Mucosa of descending colon (tissue), 3 donors: Measurements from ENCODE around the gene SAPCD1. TPM values are rescaled to one million over a fixed set of nuclear protein-coding genes. Genes with fewer than 3 reads are reported as not detected.

ENCODE experiments used
- ATAC-seq: fragments of 200-7000 bp; cut with Tn5 transposase; one replicate; pipeline ENCODE4 v1.9.1; 2020; ENCODE audit warnings: mild to moderate bottlenecking, moderate library complexity
- DNase-seq, 3 donors: peaks; one replicate each; pipeline ENCODE4 v3.0.0-alpha.2; 2020
- H3K36me3 ChIP-seq: fragments of 200-600 bp; one replicate; pipeline ENCODE4 v1.8.0; 2021; ENCODE audit warnings: low read depth, mild to moderate bottlenecking
- H3K4me1 ChIP-seq: fragments of 200-600 bp; one replicate; pipeline ENCODE4 v1.8.0; 2021; ENCODE audit warnings: low read depth, mild to moderate bottlenecking
- H3K4me3 ChIP-seq: fragments of 200-600 bp; one replicate; pipeline ENCODE4 v1.8.0; 2021; ENCODE audit warnings: mild to moderate bottlenecking
- H3K9me3 ChIP-seq: fragments of 200-600 bp; one replicate; pipeline ENCODE4 v1.8.0; 2021; ENCODE audit warnings: mild to moderate bottlenecking
- intact Hi-C, 2 donors: fragments of 100-400 bp; cut with DNase I in 1 of 2; cut with micrococcal nuclease in 1 of 2; formaldehyde crosslinking; loops; one replicate each; pipeline versions ENCODE4 v1.11.0 to v1.11.1; 2022; cut with DNase I, micrococcal nuclease
- total RNA-seq, 3 donors: library from RNA; stranded (reverse); fragmentation: NEBNext Ultra II Directional in 2 of 3; extraction: Animal tissue kit (Norgen Biotek cat#: 25700) in 2 of 3; gene quantifications; one replicate each; pipeline versions ENCODE4 v1.2.1 to v1.2.4, GENCODE V29; 2021 to 2023
- TF ChIP-seq, protein P1 (sequence below): fragments of 200-600 bp; IDR thresholded peaks from one replicate; pipeline ENCODE4 v1.8.0; 2022; ENCODE audit warnings: antibody characterized with exemption, mild to moderate bottlenecking
- donor health status: DM: no; HTN: no; CAD: no; lungs with moderate emphysema.
- donor health status: DM: no; HTN: no; CAD: no.
- donor health status: DM: no; HTN: yes; CAD: no.

The SAPCD1 gene
- total RNA-seq, 3 donors from 2014 or later: 2.5 to 9.6 (median 4.3) TPM

DNA sequence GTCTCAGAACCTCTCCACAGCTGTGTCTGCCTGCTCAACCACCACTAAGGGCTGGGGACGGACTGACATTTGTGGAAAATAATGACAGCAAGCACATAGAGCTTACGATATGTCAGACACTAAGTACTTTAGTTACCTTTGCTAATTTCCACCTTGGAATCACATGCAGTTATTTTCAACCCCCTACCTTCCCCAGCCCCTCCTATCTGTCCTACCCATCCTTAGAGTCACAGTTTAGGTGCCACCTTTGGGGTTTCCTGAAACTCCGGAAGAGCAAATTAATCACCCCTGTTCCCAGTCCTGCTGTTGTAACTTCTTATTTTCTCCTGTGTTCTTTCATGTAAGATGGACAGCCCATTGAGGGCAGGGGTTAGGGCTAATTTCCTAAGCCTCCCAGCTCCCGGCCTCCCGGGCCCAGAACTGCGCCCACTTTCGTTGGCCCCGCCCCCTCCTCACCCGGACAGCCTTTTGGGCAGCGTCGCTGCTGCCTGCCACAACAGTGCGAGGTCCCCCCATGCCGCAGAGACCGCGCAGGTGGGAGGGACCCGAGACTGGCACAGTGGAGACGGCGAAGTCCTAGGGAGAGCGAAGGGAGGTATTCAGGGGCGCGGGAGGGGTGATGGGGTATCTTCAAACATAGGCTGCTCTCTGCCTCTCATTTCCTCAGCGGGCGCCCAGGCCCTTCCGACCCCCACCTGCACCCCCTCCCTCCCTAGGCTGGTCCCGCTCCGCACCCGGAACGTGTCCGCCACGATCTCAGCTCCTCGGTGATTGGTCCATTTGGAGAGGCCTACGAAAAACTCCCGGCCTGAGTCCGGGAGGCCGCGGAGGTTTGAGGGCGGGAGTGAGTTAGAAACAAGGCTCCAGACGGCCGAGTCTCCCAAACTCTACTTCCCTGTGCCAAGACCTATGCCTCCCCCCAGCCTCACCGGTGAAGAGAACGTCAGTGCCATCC is 34.5 kb upstream of the SAPCD1 start:
- H3K36me3 ChIP-seq: peaks cover 7% of the 10 kb centered on the region
- intact Hi-C loops: no loop called here

DNA sequence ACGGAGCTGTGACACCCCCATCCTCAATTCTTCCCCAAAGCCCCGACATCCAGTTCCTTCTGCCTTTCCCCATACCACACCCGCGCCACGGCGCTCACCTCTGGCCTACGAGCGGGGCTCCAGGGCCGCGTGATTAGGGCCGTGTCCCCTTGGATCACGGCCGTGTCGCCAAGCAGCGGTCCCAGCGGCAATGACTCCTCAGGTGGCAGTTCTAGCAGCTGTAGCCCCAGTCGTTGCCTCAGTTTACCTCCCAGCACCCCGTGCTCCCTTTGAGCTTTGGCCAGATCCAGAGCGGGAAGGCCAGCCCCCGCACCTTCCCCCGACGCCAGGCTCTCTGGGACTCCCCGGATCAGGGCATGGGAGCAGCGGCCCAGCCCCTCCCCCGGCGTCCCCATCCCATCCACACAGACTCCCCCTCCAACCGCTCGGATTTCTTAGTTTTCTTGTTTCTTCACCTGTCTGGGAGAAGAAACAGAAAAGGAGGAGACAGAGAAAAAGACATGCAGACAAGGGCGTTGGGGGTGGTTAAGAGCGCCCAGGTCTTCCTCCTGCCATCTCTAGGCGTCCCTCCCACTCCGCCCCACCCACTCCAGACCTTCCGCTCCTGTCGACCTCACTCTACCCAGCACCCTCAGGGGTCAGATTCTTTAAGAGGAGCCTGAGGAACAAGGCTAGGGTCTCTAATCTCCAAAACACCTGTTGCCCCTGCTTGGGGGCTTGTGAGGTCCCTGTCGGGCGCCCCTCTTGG is 33.5 kb upstream of the SAPCD1 start, which contains the start of gene DDAH2:
TSS of gene DDAH2 (minus strand) at position 533 of the 748 bp plus-strand sequence. CDS start at position 395, 138 bp downstream.
- Histone ChIP-seq H3K4me3 (peak within 1 kb of the TSS; percentile 33), H3K9me3 (no peaks in the 10 kb centered on the region), H3K36me3 (peaks cover 7% of the 10 kb centered on the region), H3K4me1 (peaks cover 26% of the 10 kb centered on the region)
- TF ChIP-seq, protein P1, sequence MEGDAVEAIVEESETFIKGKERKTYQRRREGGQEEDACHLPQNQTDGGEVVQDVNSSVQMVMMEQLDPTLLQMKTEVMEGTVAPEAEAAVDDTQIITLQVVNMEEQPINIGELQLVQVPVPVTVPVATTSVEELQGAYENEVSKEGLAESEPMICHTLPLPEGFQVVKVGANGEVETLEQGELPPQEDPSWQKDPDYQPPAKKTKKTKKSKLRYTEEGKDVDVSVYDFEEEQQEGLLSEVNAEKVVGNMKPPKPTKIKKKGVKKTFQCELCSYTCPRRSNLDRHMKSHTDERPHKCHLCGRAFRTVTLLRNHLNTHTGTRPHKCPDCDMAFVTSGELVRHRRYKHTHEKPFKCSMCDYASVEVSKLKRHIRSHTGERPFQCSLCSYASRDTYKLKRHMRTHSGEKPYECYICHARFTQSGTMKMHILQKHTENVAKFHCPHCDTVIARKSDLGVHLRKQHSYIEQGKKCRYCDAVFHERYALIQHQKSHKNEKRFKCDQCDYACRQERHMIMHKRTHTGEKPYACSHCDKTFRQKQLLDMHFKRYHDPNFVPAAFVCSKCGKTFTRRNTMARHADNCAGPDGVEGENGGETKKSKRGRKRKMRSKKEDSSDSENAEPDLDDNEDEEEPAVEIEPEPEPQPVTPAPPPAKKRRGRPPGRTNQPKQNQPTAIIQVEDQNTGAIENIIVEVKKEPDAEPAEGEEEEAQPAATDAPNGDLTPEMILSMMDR: no peak
- ATAC-seq (peak; percentile 57), DNase-seq (peak; percentile 42 to 76 (median 64))
- intact Hi-C loops: no loop called here

More for the DNA sequence above, 34.5 kb upstream of the SAPCD1 start:
- H3K4me3 ChIP-seq: no peak overlapping the region
- TF ChIP-seq, protein P1: no peak
- peaks cover 23% of the 10 kb centered on the region for H3K4me1 ChIP-seq
- DNase-seq (peak in 2 of 3 donors; percentile 43 to 52), ATAC-seq (no peak)
- H3K9me3 ChIP-seq: no peaks in the 10 kb centered on the region

DNA sequence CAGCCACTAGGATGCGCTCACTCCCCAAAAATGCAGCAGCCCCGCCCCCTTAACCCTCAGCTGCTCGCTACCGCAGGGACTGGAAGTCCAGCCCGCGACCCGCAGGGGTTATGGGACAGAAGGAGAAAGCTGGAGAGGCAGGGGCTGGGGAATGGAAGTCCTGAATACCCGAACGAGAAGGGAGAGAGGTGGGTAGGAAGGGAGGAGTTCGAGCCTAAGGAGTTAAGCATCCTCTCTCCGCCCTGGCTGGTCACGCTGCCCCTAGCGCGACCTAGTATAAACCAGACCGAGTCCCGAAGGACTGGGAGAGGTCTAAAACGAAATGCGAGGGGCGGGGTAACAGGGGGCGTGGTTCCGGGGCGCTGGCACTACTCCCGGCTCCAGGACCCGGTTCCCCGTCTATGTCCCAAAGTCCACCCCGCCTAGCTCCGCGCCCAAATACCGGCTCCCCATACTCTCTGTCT is 32.9 kb upstream of the SAPCD1 start:
- H3K36me3 ChIP-seq: peaks cover 7% of the 10 kb centered on the region
- no peaks in the 10 kb centered on the region for H3K9me3 ChIP-seq
- peak; percentile 96 to 98 (median 97) for DNase-seq
- intact Hi-C loops: no loop called here
- TF ChIP-seq, protein P1: peak; percentile 54
- H3K4me1 ChIP-seq: peaks cover 32% of the 10 kb centered on the region
- peak; percentile 85 for ATAC-seq
- H3K4me3 ChIP-seq: peak overlapping the region; percentile 33

DNA sequence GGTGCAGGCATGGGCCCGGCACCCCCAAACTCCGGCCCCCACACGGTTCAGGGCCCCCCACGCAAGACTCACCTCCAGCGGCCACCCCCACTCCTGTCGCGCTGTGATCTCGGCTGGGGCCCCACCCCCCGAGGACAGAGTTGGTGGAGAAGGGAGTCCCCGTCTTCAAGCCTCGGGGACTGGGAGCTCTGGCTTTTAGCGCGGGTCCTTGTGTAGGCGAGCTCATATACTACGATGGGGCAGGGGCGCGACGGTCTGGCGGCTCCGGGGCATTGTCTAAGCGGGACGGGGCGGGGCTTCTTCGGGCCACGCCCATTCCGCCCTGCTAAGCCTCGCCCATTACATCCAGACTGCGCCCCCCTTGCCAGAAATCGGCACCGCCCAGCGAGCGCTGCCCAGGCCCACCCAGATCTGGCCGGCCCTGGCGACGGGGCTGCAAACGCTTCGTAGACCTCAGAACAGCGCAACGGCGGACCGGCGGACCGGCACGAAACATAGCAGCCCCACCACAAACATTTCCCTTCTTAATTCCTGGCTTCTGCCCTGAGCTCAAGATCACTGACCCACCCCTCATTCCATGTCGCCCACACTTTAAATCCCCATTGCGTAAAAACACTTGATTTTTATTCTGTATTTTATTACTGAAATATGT is 32.4 kb upstream of the SAPCD1 start:
- peaks cover 7% of the 10 kb centered on the region for H3K36me3 ChIP-seq
- ATAC-seq: peak; percentile 70
- intact Hi-C loops: loop anchor here in 1 of 2 donors (5.0 kb wide), 1 partner anchor 102 kb away; no protein-coding TSS in a partner anchor

More for the DNA sequence above, 32.4 kb upstream of the SAPCD1 start:
- peaks cover 34% of the 10 kb centered on the region for H3K4me1 ChIP-seq
- H3K4me3 ChIP-seq: peak overlapping the region; percentile 33
- no peaks in the 10 kb centered on the region for H3K9me3 ChIP-seq
- TF ChIP-seq, protein P1: no peak
- peak; percentile 92 to 94 (median 93) for DNase-seq
